Naive B cell (primary cell): ENCODE measurements around the gene PRUNE1. TPM values are rescaled to one million over a fixed set of nuclear protein-coding genes. Genes with fewer than 3 reads are reported as not detected.

Experiments used
- ATAC-seq, 2 donors: fragments of 150-1000 bp; cut with Tn5 transposase; 2 replicates each; pipeline ENCODE4 v1.10.0; 2021; ENCODE audit warnings: low read depth in 2 of 2, mild to moderate bottlenecking in 2 of 2, moderate library complexity in 2 of 2
- DNase-seq: peaks from one replicate; pipeline ENCODE4 v3.0.0; 2022
- H3K27ac Mint-ChIP-seq, 6 donors: one replicate each; pipeline ENCODE4 v1.8.0; 2020 to 2022; ENCODE audit warnings: mild to moderate bottlenecking in 6 of 6, mixed read lengths in 6 of 6, moderate library complexity in 5 of 6, inconsistent platforms in 2 of 6
- H3K27me3 Mint-ChIP-seq, 3 donors: one replicate each; pipeline ENCODE4 v1.8.0; 2021 to 2022; ENCODE audit warnings: mixed read lengths in 3 of 3, mild to moderate bottlenecking in 1 of 3
- H3K36me3 Mint-ChIP-seq, 2 donors: one replicate each; pipeline ENCODE4 v1.8.0; 2020 to 2022; ENCODE audit warnings: mixed read lengths in 2 of 2, inconsistent platforms in 1 of 2, mild to moderate bottlenecking in 1 of 2
- H3K4me1 Mint-ChIP-seq, 3 donors: one replicate each; pipeline ENCODE4 v1.8.0; 2020 to 2022; ENCODE audit warnings: mixed read lengths in 3 of 3, inconsistent platforms in 1 of 3, mild to moderate bottlenecking in 1 of 3, moderate library complexity in 1 of 3
- H3K4me3 Mint-ChIP-seq, 8 donors: one replicate each; pipeline ENCODE4 v1.8.0; 2020 to 2022; ENCODE audit warnings: mild to moderate bottlenecking in 8 of 8, mixed read lengths in 8 of 8, moderate library complexity in 8 of 8, inconsistent platforms in 2 of 8
- H3K9me3 Mint-ChIP-seq, 7 donors: one replicate each; pipeline ENCODE4 v1.8.0; 2020 to 2022; ENCODE audit warnings: mixed read lengths in 7 of 7, mild to moderate bottlenecking in 5 of 7, inconsistent platforms in 2 of 7, moderate library complexity in 1 of 7
- polyA plus RNA-seq, 6 donors: library from polyadenylated mRNA; unstranded; fragments of 300-500 nt; fragmentation: Illumina TruSeq; gene quantifications; one replicate each; pipeline ENCODE4 v1.2.3, GENCODE V29; 2021; ENCODE audit warnings: low read depth in 6 of 6

Gene PRUNE1
- polyA plus RNA-seq, 6 donors from 2014 or later: 40.2 to 89.9 (median 48.7) TPM

GRCh38 chr1:150971583-150972416, 36.4 kb upstream of the PRUNE1 start:
- ATAC-seq (no peak), DNase-seq (no peak)
- Mint-ChIP-seq H3K9me3 (no peaks in the 10 kb centered on the region), H3K27me3 (no peaks in the 10 kb centered on the region), H3K27ac (peak overlapping the region in 4 of 6 donors; percentile 33 to 87 (median 86)), H3K36me3 (peaks cover under 1 to 1% of the 10 kb centered on the region in 2 donors), H3K4me3 (peak overlapping the region; percentile 68 to 94 (median 84)), H3K4me1 (peaks cover 38 to 48% (median 40%) of the 10 kb centered on the region in 3 donors)

DNA sequence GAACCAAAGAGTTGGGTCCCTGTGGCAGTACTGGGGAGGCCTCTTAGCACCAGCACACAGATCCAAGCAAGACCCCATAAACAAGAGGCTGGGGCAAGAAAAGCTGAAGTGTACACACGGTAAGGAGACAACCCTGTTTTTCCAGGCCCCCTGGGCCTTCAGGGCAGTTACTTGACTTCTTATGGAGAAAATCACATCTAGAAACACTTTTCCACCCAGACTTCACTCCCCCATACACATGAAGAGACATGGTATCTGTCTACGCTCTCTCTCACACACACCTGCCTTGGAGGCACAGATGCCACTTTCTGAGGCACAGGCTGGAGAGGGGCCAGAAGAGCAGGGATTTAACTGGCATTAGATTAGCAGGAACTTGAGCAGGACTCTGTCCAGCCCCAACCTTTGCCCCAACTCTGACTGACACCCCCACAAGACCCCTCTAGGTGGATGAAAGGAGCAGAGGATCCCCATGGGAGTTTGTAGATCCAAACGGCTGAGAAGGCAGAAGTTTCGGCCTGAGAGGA, 35.8 kb upstream of the PRUNE1 start:
- ATAC-seq: no peak
- Mint-ChIP-seq H3K4me3 (peak overlapping the region; percentile 68 to 94 (median 84)), H3K9me3 (no peaks in the 10 kb centered on the region), H3K4me1 (peaks cover 45 to 55% (median 47%) of the 10 kb centered on the region in 3 donors), H3K27me3 (no peaks in the 10 kb centered on the region), H3K27ac (peak overlapping the region in 4 of 6 donors; percentile 33 to 91 (median 86)), H3K36me3 (no peaks in the 10 kb centered on the region)
- no peak for DNase-seq

DNA sequence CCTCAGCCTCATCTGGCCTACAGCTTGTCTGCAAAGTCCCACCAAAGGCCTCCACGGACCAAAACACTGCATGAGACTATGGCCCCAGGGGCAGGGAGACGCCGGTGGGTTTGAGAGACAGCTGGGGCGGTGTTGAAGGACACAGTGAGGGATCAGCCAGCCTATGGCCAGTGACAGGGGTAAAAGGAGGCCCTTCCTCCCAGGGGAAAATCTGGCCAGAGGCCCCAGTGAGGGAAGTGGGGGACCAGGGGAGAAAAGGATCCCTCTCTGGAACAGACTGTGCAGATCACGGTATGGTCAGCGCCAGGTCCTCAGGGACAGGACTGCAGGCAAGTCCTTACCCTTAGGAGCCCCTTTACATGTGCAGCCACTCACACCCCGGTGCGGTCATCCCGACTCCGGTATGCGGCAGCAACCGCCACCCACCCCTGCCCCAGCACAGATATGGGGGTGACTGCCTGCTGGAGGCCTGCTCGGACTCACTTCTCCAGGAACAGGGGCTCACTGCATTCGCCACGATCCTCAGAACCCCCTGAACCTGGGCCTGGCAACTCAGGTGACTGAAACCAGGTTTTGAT, 34.9 kb upstream of the PRUNE1 start:
- Mint-ChIP-seq H3K36me3 (no peaks in the 10 kb centered on the region), H3K27ac (peak overlapping the region in 5 of 6 donors; percentile 63 to 91 (median 87)), H3K27me3 (no peaks in the 10 kb centered on the region), H3K4me3 (peak overlapping the region; percentile 82 to 94 (median 86)), H3K9me3 (no peaks in the 10 kb centered on the region), H3K4me1 (peaks cover 46 to 64% (median 47%) of the 10 kb centered on the region in 3 donors)
- ATAC-seq: no peak
- no peak for DNase-seq

- peak; percentile 59 for DNase-seq
- H3K4me1 Mint-ChIP-seq: peaks cover 44 to 70% (median 53%) of the 10 kb centered on the region in 3 donors
- ATAC-seq: peak; percentile 52
- no peaks in the 10 kb centered on the region for H3K27me3 Mint-ChIP-seq
- no peaks in the 10 kb centered on the region for H3K36me3 Mint-ChIP-seq
- peak overlapping the region in 4 of 6 donors; percentile 63 to 91 (median 88) for H3K27ac Mint-ChIP-seq
- H3K4me3 Mint-ChIP-seq: peak overlapping the region; percentile 82 to 94 (median 86)
- H3K9me3 Mint-ChIP-seq: no peaks in the 10 kb centered on the region
Measured at GRCh38 chr1:150973836-150974579, 34.2 kb upstream of the PRUNE1 start.

- Mint-ChIP-seq H3K36me3 (no peaks in the 10 kb centered on the region), H3K4me1 (peaks cover 44 to 76% (median 60%) of the 10 kb centered on the region in 3 donors), H3K27ac (peak within 1 kb of the TSS in 5 of 6 donors; percentile 71 to 91 (median 87)), H3K4me3 (peak within 1 kb of the TSS; percentile 83 to 94 (median 88)), H3K27me3 (no peaks in the 10 kb centered on the region), H3K9me3 (no peaks in the 10 kb centered on the region)
- peak; percentile 77 for DNase-seq
- ATAC-seq: peak; percentile 61 to 66
Measured at GRCh38 chr1:150974580-150975478, 33.4 kb upstream of the PRUNE1 start, which contains the start of gene CERS2. Gene CERS2, minus strand, starts transcription at chr1:150974835. Its CDS starts 5,745 bp downstream, at chr1:150969090.

DNA sequence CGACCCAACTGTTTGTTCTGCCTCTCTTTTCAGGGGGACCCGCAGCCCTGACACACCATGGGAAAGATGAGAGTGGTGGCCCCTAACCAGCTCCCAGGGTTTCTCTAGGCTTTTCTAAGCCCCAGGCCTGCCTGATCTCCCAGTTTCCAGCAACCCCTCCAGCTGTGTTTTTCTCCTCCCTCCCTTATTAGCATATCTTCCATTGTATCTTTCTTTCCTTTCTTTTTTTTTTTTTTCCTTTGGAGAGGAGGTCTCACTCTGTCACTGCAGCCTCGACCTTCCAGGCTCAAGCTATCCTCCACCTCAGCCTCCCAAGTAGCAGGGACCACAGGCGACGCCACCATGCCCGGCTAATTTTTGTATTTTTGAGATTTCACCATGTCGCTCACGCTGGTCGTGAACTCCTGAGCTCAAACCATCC, 31.8 kb upstream of the PRUNE1 start:
- Mint-ChIP-seq H3K4me3 (peak overlapping the region; percentile 69 to 92 (median 82)), H3K27ac (peak overlapping the region in 2 of 6 donors; percentile 76 to 97), H3K9me3 (no peaks in the 10 kb centered on the region), H3K36me3 (no peaks in the 10 kb centered on the region), H3K27me3 (no peaks in the 10 kb centered on the region), H3K4me1 (peaks cover 34 to 64% (median 54%) of the 10 kb centered on the region in 3 donors)
- ATAC-seq: no peak
- DNase-seq: no peak

DNA sequence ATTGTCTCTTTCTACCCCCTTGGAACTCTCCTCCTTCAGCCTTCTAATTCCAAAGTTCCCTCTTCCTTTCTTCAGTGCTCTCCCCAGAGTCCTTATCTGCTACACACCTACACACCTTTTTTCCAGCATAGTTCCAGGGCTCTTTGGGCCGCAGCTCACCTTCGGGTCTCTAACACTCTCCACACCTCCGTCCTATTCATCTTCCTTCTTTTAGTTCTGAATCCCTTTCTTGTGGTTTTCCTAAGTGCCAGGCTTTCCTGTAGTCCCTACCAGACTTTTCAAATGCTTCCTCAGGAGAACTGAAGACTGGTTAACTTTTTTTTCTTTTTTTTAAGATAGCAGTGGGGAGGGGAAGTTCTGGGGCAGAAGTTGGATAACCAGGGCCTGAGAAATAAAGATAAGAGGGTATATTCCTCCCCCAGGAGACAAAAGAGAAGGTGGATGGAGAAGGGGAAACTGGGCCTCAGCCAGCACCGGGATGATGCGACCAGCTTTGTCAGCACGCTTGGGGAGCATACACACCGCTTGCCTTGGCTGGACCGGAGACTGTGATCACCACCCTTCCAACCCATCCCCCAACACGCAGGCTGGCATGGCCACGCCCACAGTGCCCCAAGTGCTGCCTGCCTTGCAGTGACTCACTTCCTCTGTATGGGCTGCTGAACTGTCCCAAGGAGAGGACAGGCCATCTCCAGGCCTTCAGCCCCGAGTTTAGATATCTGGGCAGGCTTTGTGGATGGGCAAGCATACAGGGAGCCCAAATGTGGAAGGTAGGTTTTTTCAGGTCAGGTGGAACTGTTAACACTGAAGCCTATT, 31.2 kb upstream of the PRUNE1 start:
- peak overlapping the region; percentile 37 to 97 (median 83) for H3K27ac Mint-ChIP-seq
- peak; percentile 73 for DNase-seq
- peak overlapping the region; percentile 70 to 92 (median 83) for H3K4me3 Mint-ChIP-seq
- H3K36me3 Mint-ChIP-seq: no peaks in the 10 kb centered on the region
- peaks cover 31 to 57% (median 47%) of the 10 kb centered on the region in 3 donors for H3K4me1 Mint-ChIP-seq
- H3K9me3 Mint-ChIP-seq: no peaks in the 10 kb centered on the region
- peak; percentile 40 to 42 for ATAC-seq
- no peaks in the 10 kb centered on the region for H3K27me3 Mint-ChIP-seq

DNA sequence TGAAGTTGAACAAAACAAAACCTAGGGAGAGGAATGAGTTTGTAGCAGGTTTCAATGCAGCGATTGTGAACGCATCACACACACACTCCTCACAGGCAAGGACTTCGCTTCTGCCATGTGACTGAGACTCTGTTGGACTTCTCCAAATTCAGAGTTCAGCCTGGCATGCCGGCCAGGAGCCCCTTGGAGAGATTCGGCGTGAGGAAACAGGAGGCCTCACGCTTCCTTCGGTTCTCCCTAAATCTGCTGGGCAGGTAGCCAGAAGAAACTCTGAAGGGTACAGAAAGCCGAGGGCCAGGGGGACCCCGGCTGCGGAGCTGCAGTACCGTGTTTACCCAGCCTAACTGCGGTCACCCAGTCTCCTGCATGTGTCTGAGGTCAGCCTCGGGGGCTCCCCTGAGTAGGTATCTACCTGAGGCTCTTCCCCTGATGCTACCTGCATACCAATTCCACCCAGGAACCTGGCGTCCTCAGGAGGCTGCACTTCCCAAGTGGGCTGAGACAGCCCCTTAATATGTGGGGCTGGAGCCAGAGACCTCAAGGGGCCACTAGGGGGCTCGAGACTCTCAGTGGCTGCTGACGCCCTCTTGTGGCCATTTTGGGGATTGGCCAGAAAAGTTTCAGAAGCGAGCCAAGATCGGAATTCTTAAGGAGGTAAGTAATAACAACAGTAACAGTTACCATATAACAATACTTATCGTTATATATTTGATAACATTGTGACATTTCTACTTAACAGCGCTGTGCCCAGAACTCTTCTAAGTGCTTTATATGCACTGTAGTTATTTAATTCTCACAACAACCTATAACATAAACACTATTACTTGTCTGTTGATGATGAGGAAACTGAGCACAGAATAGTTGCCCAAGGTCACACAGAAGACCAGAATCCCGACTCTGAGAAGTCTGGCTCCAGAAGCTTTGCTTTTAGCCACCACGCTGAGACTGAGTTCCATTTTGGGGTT, 28.9 kb upstream of the PRUNE1 start:
- Mint-ChIP-seq H3K27ac (peak overlapping the region in 4 of 6 donors; percentile 32 to 58 (median 47)), H3K36me3 (no peaks in the 10 kb centered on the region), H3K4me1 (peaks cover 18 to 40% (median 29%) of the 10 kb centered on the region in 3 donors), H3K9me3 (no peaks in the 10 kb centered on the region), H3K4me3 (peak overlapping the region; percentile 66 to 89 (median 82)), H3K27me3 (no peaks in the 10 kb centered on the region)
- DNase-seq (peak; percentile 84), ATAC-seq (peak; percentile 55 to 59)

DNA sequence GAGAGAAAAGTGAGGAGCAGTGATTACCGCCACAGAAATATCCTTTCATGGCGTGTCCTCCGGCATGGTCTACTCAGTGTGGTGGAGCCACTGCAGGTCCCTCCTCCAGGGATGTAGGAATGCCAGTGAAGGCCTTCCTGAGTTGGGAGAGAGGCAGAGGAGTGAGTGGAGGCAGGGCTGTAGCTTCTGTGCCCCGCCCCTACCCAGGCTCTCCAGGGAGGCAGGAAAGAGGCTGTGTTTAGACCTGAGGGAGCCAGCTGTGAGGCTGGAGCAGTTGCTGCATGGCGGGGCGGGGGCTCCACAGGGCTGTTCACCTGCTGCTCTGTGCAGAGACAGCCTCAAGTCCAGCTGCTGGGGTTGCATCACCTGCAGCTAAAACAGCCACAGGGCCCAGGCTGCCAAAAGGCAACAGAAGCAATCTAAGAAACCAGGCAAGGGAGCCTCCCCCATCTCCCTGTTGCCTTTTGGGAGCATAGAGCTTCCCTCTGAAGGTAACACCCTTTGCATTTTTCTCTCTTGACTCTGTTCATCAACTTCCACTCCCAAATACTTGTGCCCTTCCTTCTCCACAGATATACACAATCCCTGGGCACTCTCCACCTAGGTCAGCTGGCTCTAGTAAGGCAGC, 27.0 kb upstream of the PRUNE1 start:
- Mint-ChIP-seq H3K27ac (peak overlapping the region in 1 of 6 donors; percentile 69), H3K9me3 (no peaks in the 10 kb centered on the region), H3K4me1 (peaks cover 21 to 35% (median 27%) of the 10 kb centered on the region in 3 donors), H3K36me3 (no peaks in the 10 kb centered on the region), H3K4me3 (peak overlapping the region in 1 of 8 donors; percentile 22), H3K27me3 (peaks cover 0 to 8% (median 0%) of the 10 kb centered on the region in 3 donors)
- ATAC-seq (no peak), DNase-seq (no peak)
